ENCODE data around the gene DAG1. TPM values are rescaled to one million over a fixed set of nuclear protein-coding genes. Genes with fewer than 3 reads are reported as not detected.

The DAG1 gene
- total RNA-seq, 5 donors from 2014 or later (not counting 1 experiment from before 2014, with no cell fraction given): 16.5 to 19.4 (median 18.1) TPM

GRCh38 chr3:49428752-49429080 is 41.4 kb upstream of the DAG1 start:
- peaks cover 2% of the 10 kb centered on the region for H3K36me3 Mint-ChIP-seq
- H3K4me3 Mint-ChIP-seq: peak overlapping the region; percentile 91 to 95 (median 93)
- 0% methylated on average over 6 of the region's 9 CpGs for WGBS (ENCODE audit: insufficient coverage)
- H3K36me3 ChIP-seq (ENCODE audit: control insufficient read depth in 2 of 2, extremely low read depth in 1 of 2, insufficient read depth in 1 of 2, low read length in 1 of 2): peaks cover 0 to 6% of the 10 kb centered on the region in 2 donors
- peaks cover 25 to 34% (median 30%) of the 10 kb centered on the region in 3 donors for H3K4me1 Mint-ChIP-seq
- H3K4me3 ChIP-seq (ENCODE audit: control insufficient read depth in 1 of 2, extremely low read depth in 1 of 2, low read length in 1 of 2): peak overlapping the region; percentile 72 to 86
- ATAC-seq (replicated peaks in 1 of 4) (peak; percentile 4 to 19 (median 10)), DNase-seq (peak in 1 of 35 experiments; percentile 28)
- ChIA-PET POLR2A (interaction anchor here in 1 of 2 donors (0.6 to 0.7 kb wide), 2 partner anchors 40 to 288 kb away, joined by 3 read pairs; no protein-coding TSS in a partner anchor), CTCF (interaction anchor here (0.5 to 1.6 kb wide), 7 partner anchors 7 to 1241 kb away, joined by 3 to 11 read pairs (median 3); partner anchors contain the start of gene USP4 (in 1 of the 2))
- H3K27me3 Mint-ChIP-seq: no peaks in the 10 kb centered on the region
- peaks cover 6 to 30% of the 10 kb centered on the region in 2 experiments for H3K4me1 ChIP-seq (ENCODE audit: control insufficient read depth in 1 of 2, extremely low read depth in 1 of 2, insufficient read depth in 2 of 2, low read length in 2 of 2)
- H3K27ac ChIP-seq (ENCODE audit: low read length): peak overlapping the region; percentile 73
- no peaks in the 10 kb centered on the region for H3K9me3 ChIP-seq
- peak overlapping the region; percentile 95 for H3K27ac Mint-ChIP-seq
- no peaks in the 10 kb centered on the region for H3K27me3 ChIP-seq (replicated peaks in 1 of 2; ENCODE audit: control insufficient read depth in 2 of 2, extremely low read depth in 1 of 2, insufficient read depth in 2 of 2, low read length in 1 of 2)
- H3K9me3 Mint-ChIP-seq: no peaks in the 10 kb centered on the region

GRCh38 chr3:49434731-49435130 is 35.3 kb upstream of the DAG1 start:
- no peaks in the 10 kb centered on the region for H3K9me3 ChIP-seq
- no peak overlapping the region for H3K27ac Mint-ChIP-seq
- H3K36me3 ChIP-seq (ENCODE audit: control insufficient read depth in 2 of 2, extremely low read depth in 1 of 2, insufficient read depth in 1 of 2, low read length in 1 of 2): no peaks in the 10 kb centered on the region
- 100% methylated on average over 2 of the region's 5 CpGs for WGBS (ENCODE audit: insufficient coverage)
- no peak overlapping the region for H3K4me3 Mint-ChIP-seq
- H3K9me3 Mint-ChIP-seq: no peaks in the 10 kb centered on the region
- no peaks in the 10 kb centered on the region for H3K27me3 ChIP-seq (replicated peaks in 1 of 2; ENCODE audit: control insufficient read depth in 2 of 2, extremely low read depth in 1 of 2, insufficient read depth in 2 of 2, low read length in 1 of 2)
- POLR2A ChIA-PET: no interaction called here
- H3K27ac ChIP-seq (ENCODE audit: low read length): no peak overlapping the region
- peaks cover 2 to 4% (median 3%) of the 10 kb centered on the region in 3 donors for H3K4me1 Mint-ChIP-seq
- no peak overlapping the region for H3K4me3 ChIP-seq (ENCODE audit: control insufficient read depth in 1 of 2, extremely low read depth in 1 of 2, low read length in 1 of 2)
- CTCF ChIA-PET: no interaction called here
- no peaks in the 10 kb centered on the region for H3K36me3 Mint-ChIP-seq
- no peak for ATAC-seq (replicated peaks in 1 of 4)
- no peak for DNase-seq
- peaks cover 0 to 4% of the 10 kb centered on the region in 2 experiments for H3K4me1 ChIP-seq (ENCODE audit: control insufficient read depth in 1 of 2, extremely low read depth in 1 of 2, insufficient read depth in 2 of 2, low read length in 2 of 2)
- no peaks in the 10 kb centered on the region for H3K27me3 Mint-ChIP-seq

- CTCF ChIA-PET: interaction anchor here in 1 of 2 donors (2.9 kb wide), 1 partner anchor 30 kb away, joined by 15 read pairs; no protein-coding TSS in a partner anchor
- DNase-seq (no peak), ATAC-seq (replicated peaks in 1 of 4) (no peak)
- Mint-ChIP-seq H3K36me3 (no peaks in the 10 kb centered on the region), H3K27me3 (no peaks in the 10 kb centered on the region), H3K4me3 (no peak overlapping the region), H3K9me3 (no peaks in the 10 kb centered on the region), H3K27ac (peak overlapping the region; percentile 55 to 87), H3K4me1 (peaks cover 11 to 20% (median 14%) of the 10 kb centered on the region in 3 donors)
- 100% methylated on average over 1 of the region's 5 CpGs for WGBS (ENCODE audit: insufficient coverage)
- Histone ChIP-seq H3K27ac (ENCODE audit: low read length) (no peak overlapping the region), H3K4me3 (ENCODE audit: control insufficient read depth in 1 of 2, extremely low read depth in 1 of 2, low read length in 1 of 2) (no peak overlapping the region), H3K36me3 (ENCODE audit: control insufficient read depth in 2 of 2, extremely low read depth in 1 of 2, insufficient read depth in 1 of 2, low read length in 1 of 2) (no peaks in the 10 kb centered on the region), H3K27me3 (replicated peaks in 1 of 2; ENCODE audit: control insufficient read depth in 2 of 2, extremely low read depth in 1 of 2, insufficient read depth in 2 of 2, low read length in 1 of 2) (no peaks in the 10 kb centered on the region), H3K9me3 (no peaks in the 10 kb centered on the region), H3K4me1 (ENCODE audit: control insufficient read depth in 1 of 2, extremely low read depth in 1 of 2, insufficient read depth in 2 of 2, low read length in 2 of 2) (peaks cover 4 to 21% of the 10 kb centered on the region in 2 experiments)
- POLR2A ChIA-PET: interaction anchor here in 1 of 2 donors (1.1 to 1.7 kb wide), 2 partner anchors 105 to 107 kb away, joined by 3 to 5 read pairs; partner anchors contain the start of gene USP4
Measured at GRCh38 chr3:49445391-49445790, 24.7 kb upstream of the DAG1 start.

GRCh38 chr3:49453621-49454020 is 16.4 kb upstream of the DAG1 start:
- H3K9me3 ChIP-seq: no peaks in the 10 kb centered on the region
- DNase-seq (no peak), ATAC-seq (replicated peaks in 1 of 4) (no peak)
- no CpG with 5 or more reads among the region's 4 CpGs for WGBS (ENCODE audit: insufficient coverage)
- H3K4me1 Mint-ChIP-seq: peaks cover 5% of the 10 kb centered on the region in 3 donors
- H3K27ac Mint-ChIP-seq: no peak overlapping the region
- H3K4me3 ChIP-seq (ENCODE audit: control insufficient read depth in 1 of 2, extremely low read depth in 1 of 2, low read length in 1 of 2): no peak overlapping the region
- peaks cover 0 to 4% of the 10 kb centered on the region in 2 experiments for H3K4me1 ChIP-seq (ENCODE audit: control insufficient read depth in 1 of 2, extremely low read depth in 1 of 2, insufficient read depth in 2 of 2, low read length in 2 of 2)
- no peaks in the 10 kb centered on the region for H3K27me3 ChIP-seq (replicated peaks in 1 of 2; ENCODE audit: control insufficient read depth in 2 of 2, extremely low read depth in 1 of 2, insufficient read depth in 2 of 2, low read length in 1 of 2)
- no peaks in the 10 kb centered on the region for H3K9me3 Mint-ChIP-seq
- H3K27me3 Mint-ChIP-seq: no peaks in the 10 kb centered on the region
- H3K4me3 Mint-ChIP-seq: no peak overlapping the region
- ChIA-PET POLR2A (interaction anchor here (0.5 to 0.7 kb wide), 3 partner anchors 110 to 373 kb away, joined by 3 read pairs; no protein-coding TSS in a partner anchor), CTCF (no interaction called here)
- H3K36me3 Mint-ChIP-seq: no peaks in the 10 kb centered on the region
- H3K27ac ChIP-seq (ENCODE audit: low read length): no peak overlapping the region
- no peaks in the 10 kb centered on the region for H3K36me3 ChIP-seq (ENCODE audit: control insufficient read depth in 2 of 2, extremely low read depth in 1 of 2, insufficient read depth in 1 of 2, low read length in 1 of 2)

GRCh38 chr3:49454458-49454857 is 15.6 kb upstream of the DAG1 start:
- no CpG with 5 or more reads among the region's 2 CpGs for WGBS (ENCODE audit: insufficient coverage)
- CTCF ChIA-PET: no interaction called here
- no peaks in the 10 kb centered on the region for H3K4me1 ChIP-seq (ENCODE audit: control insufficient read depth in 1 of 2, extremely low read depth in 1 of 2, insufficient read depth in 2 of 2, low read length in 2 of 2)
- no peaks in the 10 kb centered on the region for H3K9me3 ChIP-seq
- no peak for DNase-seq
- Mint-ChIP-seq H3K27ac (no peak overlapping the region), H3K4me3 (no peak overlapping the region), H3K4me1 (no peaks in the 10 kb centered on the region), H3K27me3 (no peaks in the 10 kb centered on the region), H3K9me3 (no peaks in the 10 kb centered on the region), H3K36me3 (no peaks in the 10 kb centered on the region)
- ATAC-seq (replicated peaks in 1 of 4): peak in 1 of 4 experiments; percentile 56
- H3K27ac ChIP-seq (ENCODE audit: low read length): no peak overlapping the region
- no peak overlapping the region for H3K4me3 ChIP-seq (ENCODE audit: control insufficient read depth in 1 of 2, extremely low read depth in 1 of 2, low read length in 1 of 2)
- POLR2A ChIA-PET: interaction anchor here (0.6 to 0.7 kb wide), 2 partner anchors 111 to 374 kb away, joined by 3 read pairs; no protein-coding TSS in a partner anchor
- no peaks in the 10 kb centered on the region for H3K27me3 ChIP-seq (replicated peaks in 1 of 2; ENCODE audit: control insufficient read depth in 2 of 2, extremely low read depth in 1 of 2, insufficient read depth in 2 of 2, low read length in 1 of 2)
- H3K36me3 ChIP-seq (ENCODE audit: control insufficient read depth in 2 of 2, extremely low read depth in 1 of 2, insufficient read depth in 1 of 2, low read length in 1 of 2): no peaks in the 10 kb centered on the region

GRCh38 chr3:49454898-49455681 is 15.0 kb upstream of the DAG1 start:
- Histone ChIP-seq H3K36me3 (ENCODE audit: control insufficient read depth in 2 of 2, extremely low read depth in 1 of 2, insufficient read depth in 1 of 2, low read length in 1 of 2) (no peaks in the 10 kb centered on the region), H3K4me3 (ENCODE audit: control insufficient read depth in 1 of 2, extremely low read depth in 1 of 2, low read length in 1 of 2) (no peak overlapping the region), H3K27ac (ENCODE audit: low read length) (no peak overlapping the region), H3K4me1 (ENCODE audit: control insufficient read depth in 1 of 2, extremely low read depth in 1 of 2, insufficient read depth in 2 of 2, low read length in 2 of 2) (no peaks in the 10 kb centered on the region), H3K9me3 (no peaks in the 10 kb centered on the region), H3K27me3 (replicated peaks in 1 of 2; ENCODE audit: control insufficient read depth in 2 of 2, extremely low read depth in 1 of 2, insufficient read depth in 2 of 2, low read length in 1 of 2) (no peaks in the 10 kb centered on the region)
- Mint-ChIP-seq H3K27me3 (no peaks in the 10 kb centered on the region), H3K4me3 (no peak overlapping the region), H3K36me3 (no peaks in the 10 kb centered on the region), H3K4me1 (no peaks in the 10 kb centered on the region), H3K27ac (no peak overlapping the region), H3K9me3 (no peaks in the 10 kb centered on the region)
- ATAC-seq (replicated peaks in 1 of 4) (no peak), DNase-seq (no peak)
- WGBS (ENCODE audit: insufficient coverage): 86% methylated on average over 1 of the region's 3 CpGs
- ChIA-PET CTCF (interaction anchor here in 1 of 2 donors (0.5 kb wide), 1 partner anchor 1826 kb away, joined by 7 read pairs; no protein-coding TSS in a partner anchor), POLR2A (no interaction called here)
